Stimulated activated naive CD8-positive, alpha-beta T cell treated with anti-CD3 and anti-CD28 coated beads, Interleukin-15, amount 100 ng/mL, for 72 hours (primary cell): ENCODE data around the gene POLR1E.
"Not testable (repeated sequence)": the region's sequence is repeated elsewhere in the genome, so short reads cannot be mapped to it uniquely, and the experiment has no call there.

Experiments
- ATAC-seq: fragments of 150-1000 bp; cut with Tn5 transposase; 2 replicates; pipeline ENCODE4 v1.10.0; 2021; ENCODE audit warnings: mild to moderate bottlenecking, moderate library complexity
- DNase-seq, 2 donors: peaks; one replicate each; pipeline ENCODE4 v3.0.0; 2021 to 2022
- H3K27ac Mint-ChIP-seq, 2 donors: one replicate each; pipeline ENCODE4 v1.8.0; 2022; ENCODE audit warnings: mild to moderate bottlenecking in 2 of 2, mixed read lengths in 2 of 2, moderate library complexity in 2 of 2
- H3K27me3 Mint-ChIP-seq: one replicate; pipeline ENCODE4 v1.8.0; 2022; ENCODE audit warnings: mixed read lengths
- H3K4me1 Mint-ChIP-seq: one replicate; pipeline ENCODE4 v1.8.0; 2022; ENCODE audit warnings: mild to moderate bottlenecking, mixed read lengths
- H3K4me3 Mint-ChIP-seq, 2 donors: one replicate each; pipeline ENCODE4 v1.8.0; 2022; ENCODE audit warnings: mild to moderate bottlenecking in 2 of 2, mixed read lengths in 2 of 2, moderate library complexity in 1 of 2
- H3K9me3 Mint-ChIP-seq, 2 donors: one replicate each; pipeline ENCODE4 v1.8.0; 2022; ENCODE audit warnings: mixed read lengths in 2 of 2

Gene POLR1E

GRCh38 chr9:37477443-37477842 is 8.3 kb upstream of the POLR1E start:
- H3K9me3 Mint-ChIP-seq: peaks cover 11 to 15% of the 10 kb centered on the region in 2 donors
- not testable (repeated sequence) for ATAC-seq, DNase-seq, H3K4me1 Mint-ChIP-seq, H3K4me3 Mint-ChIP-seq, H3K27ac Mint-ChIP-seq
- H3K27me3 Mint-ChIP-seq: peaks cover 30% of the 10 kb centered on the region

- H3K4me1 Mint-ChIP-seq, ATAC-seq, DNase-seq, H3K4me3 Mint-ChIP-seq, H3K27ac Mint-ChIP-seq: not testable (repeated sequence)
- Mint-ChIP-seq H3K9me3 (peaks cover 11 to 15% of the 10 kb centered on the region in 2 donors), H3K27me3 (peaks cover 30% of the 10 kb centered on the region)
Measured at GRCh38 chr9:37477987-37478619, 7.6 kb upstream of the POLR1E start.

GRCh38 chr9:37480759-37481158 is 5.0 kb upstream of the POLR1E start:
- H3K4me1 Mint-ChIP-seq: peaks cover 10% of the 10 kb centered on the region
- ATAC-seq (no peak), DNase-seq (no peak)
- no peak overlapping the region for H3K4me3 Mint-ChIP-seq
- H3K27me3 Mint-ChIP-seq: peaks cover 30% of the 10 kb centered on the region
- H3K9me3 Mint-ChIP-seq: no peaks in the 10 kb centered on the region
- no peak overlapping the region for H3K27ac Mint-ChIP-seq

GRCh38 chr9:37486256-37486615 is 488 bp downstream of the POLR1E start:
- Mint-ChIP-seq H3K4me1 (peaks cover 45% of the 10 kb centered on the region), H3K27ac (peak overlapping the region; percentile 99), H3K4me3 (peak overlapping the region; percentile 96 to 99), H3K27me3 (peaks cover 9% of the 10 kb centered on the region), H3K9me3 (no peaks in the 10 kb centered on the region)
- DNase-seq: peak in 1 of 2 donors; percentile 16
- ATAC-seq: no peak

GRCh38 chr9:37486616-37487548 is 1.1 kb downstream of the POLR1E start:
- ATAC-seq (no peak), DNase-seq (no peak)
- H3K9me3 Mint-ChIP-seq: no peaks in the 10 kb centered on the region
- H3K27ac Mint-ChIP-seq: peak overlapping the region; percentile 99
- H3K27me3 Mint-ChIP-seq: peaks cover 3% of the 10 kb centered on the region
- H3K4me3 Mint-ChIP-seq: peak overlapping the region; percentile 96 to 99
- H3K4me1 Mint-ChIP-seq: peaks cover 45% of the 10 kb centered on the region

GRCh38 chr9:37491939-37492338 is 6.2 kb downstream of the POLR1E start:
- DNase-seq: no peak
- Mint-ChIP-seq H3K27me3 (no peaks in the 10 kb centered on the region), H3K4me3 (no peak overlapping the region), H3K9me3 (no peaks in the 10 kb centered on the region), H3K27ac (no peak overlapping the region), H3K4me1 (peaks cover 33% of the 10 kb centered on the region)
- ATAC-seq: no peak

- no peak overlapping the region for H3K4me3 Mint-ChIP-seq
- peaks cover 12% of the 10 kb centered on the region for H3K4me1 Mint-ChIP-seq
- no peaks in the 10 kb centered on the region for H3K27me3 Mint-ChIP-seq
- H3K9me3 Mint-ChIP-seq: no peaks in the 10 kb centered on the region
- H3K27ac Mint-ChIP-seq: peak overlapping the region in 1 of 2 donors; percentile 18
- DNase-seq (no peak), ATAC-seq (no peak)
Measured at GRCh38 chr9:37495571-37495970, 9.8 kb downstream of the POLR1E start.

- no peaks in the 10 kb centered on the region for H3K27me3 Mint-ChIP-seq
- H3K4me1 Mint-ChIP-seq: peaks cover 11% of the 10 kb centered on the region
- peak overlapping the region in 1 of 2 donors; percentile 18 for H3K27ac Mint-ChIP-seq
- no peak for DNase-seq
- no peaks in the 10 kb centered on the region for H3K9me3 Mint-ChIP-seq
- ATAC-seq: no peak
- H3K4me3 Mint-ChIP-seq: no peak overlapping the region
Measured at GRCh38 chr9:37496020-37496419, 10.3 kb downstream of the POLR1E start.

GRCh38 chr9:37497320-37497719 is 11.6 kb downstream of the POLR1E start:
- DNase-seq: no peak
- H3K4me3 Mint-ChIP-seq: no peak overlapping the region
- peaks cover 11% of the 10 kb centered on the region for H3K4me1 Mint-ChIP-seq
- H3K27me3 Mint-ChIP-seq: no peaks in the 10 kb centered on the region
- H3K9me3 Mint-ChIP-seq: no peaks in the 10 kb centered on the region
- H3K27ac Mint-ChIP-seq: peak overlapping the region in 1 of 2 donors; percentile 8
- no peak for ATAC-seq

- Mint-ChIP-seq H3K27me3 (no peaks in the 10 kb centered on the region), H3K4me1 (peaks cover 19% of the 10 kb centered on the region), H3K27ac (no peak overlapping the region), H3K9me3 (no peaks in the 10 kb centered on the region), H3K4me3 (no peak overlapping the region)
- ATAC-seq: no peak
- no peak for DNase-seq
Measured at GRCh38 chr9:37498457-37498856, 12.7 kb downstream of the POLR1E start.

GRCh38 chr9:37499297-37499696 is 13.5 kb downstream of the POLR1E start:
- Mint-ChIP-seq H3K4me1 (peaks cover 25% of the 10 kb centered on the region), H3K27me3 (no peaks in the 10 kb centered on the region), H3K9me3 (no peaks in the 10 kb centered on the region), H3K27ac (peak overlapping the region; percentile 80 to 96), H3K4me3 (no peak overlapping the region)
- ATAC-seq (no peak), DNase-seq (no peak)

GRCh38 chr9:37501957-37502596 is 16.3 kb downstream of the POLR1E start:
- Mint-ChIP-seq H3K9me3 (no peaks in the 10 kb centered on the region), H3K4me3 (no peak overlapping the region), H3K4me1 (peaks cover 20% of the 10 kb centered on the region), H3K27ac (peak overlapping the region in 1 of 2 donors; percentile 81), H3K27me3 (no peaks in the 10 kb centered on the region)
- ATAC-seq (no peak), DNase-seq (no peak)

GRCh38 chr9:37503736-37504135 is 18.0 kb downstream of the POLR1E start:
- Mint-ChIP-seq H3K9me3 (no peaks in the 10 kb centered on the region), H3K27me3 (no peaks in the 10 kb centered on the region), H3K27ac (peak overlapping the region; percentile 2 to 87), H3K4me1 (peaks cover 20% of the 10 kb centered on the region), H3K4me3 (no peak overlapping the region)
- peak in 1 of 2 donors; percentile 28 for DNase-seq
- ATAC-seq: peak; percentile 94

GRCh38 chr9:37504605-37505004 is 18.9 kb downstream of the POLR1E start:
- DNase-seq: no peak
- peak overlapping the region in 1 of 2 donors; percentile 89 for H3K27ac Mint-ChIP-seq
- no peak for ATAC-seq
- H3K27me3 Mint-ChIP-seq: no peaks in the 10 kb centered on the region
- H3K9me3 Mint-ChIP-seq: no peaks in the 10 kb centered on the region
- H3K4me3 Mint-ChIP-seq: no peak overlapping the region
- peaks cover 20% of the 10 kb centered on the region for H3K4me1 Mint-ChIP-seq

GRCh38 chr9:37507566-37508134 is 21.9 kb downstream of the POLR1E start:
- DNase-seq: no peak
- no peak for ATAC-seq
- no peaks in the 10 kb centered on the region for H3K27me3 Mint-ChIP-seq
- peaks cover 14% of the 10 kb centered on the region for H3K4me1 Mint-ChIP-seq
- no peak overlapping the region for H3K4me3 Mint-ChIP-seq
- H3K9me3 Mint-ChIP-seq: no peaks in the 10 kb centered on the region
- H3K27ac Mint-ChIP-seq: peak overlapping the region in 1 of 2 donors; percentile 76
